ENCODE data around the gene HNRNPLL. TPM values are rescaled to one million over a fixed set of nuclear protein-coding genes. Genes with fewer than 3 reads are reported as not detected.

Gene HNRNPLL
- total and polyA plus RNA-seq, 2 of the 13 experiments (the other 11 are each of a cell fraction or from before 2014, with no cell fraction given), result 49.4 to 103 TPM

DNA sequence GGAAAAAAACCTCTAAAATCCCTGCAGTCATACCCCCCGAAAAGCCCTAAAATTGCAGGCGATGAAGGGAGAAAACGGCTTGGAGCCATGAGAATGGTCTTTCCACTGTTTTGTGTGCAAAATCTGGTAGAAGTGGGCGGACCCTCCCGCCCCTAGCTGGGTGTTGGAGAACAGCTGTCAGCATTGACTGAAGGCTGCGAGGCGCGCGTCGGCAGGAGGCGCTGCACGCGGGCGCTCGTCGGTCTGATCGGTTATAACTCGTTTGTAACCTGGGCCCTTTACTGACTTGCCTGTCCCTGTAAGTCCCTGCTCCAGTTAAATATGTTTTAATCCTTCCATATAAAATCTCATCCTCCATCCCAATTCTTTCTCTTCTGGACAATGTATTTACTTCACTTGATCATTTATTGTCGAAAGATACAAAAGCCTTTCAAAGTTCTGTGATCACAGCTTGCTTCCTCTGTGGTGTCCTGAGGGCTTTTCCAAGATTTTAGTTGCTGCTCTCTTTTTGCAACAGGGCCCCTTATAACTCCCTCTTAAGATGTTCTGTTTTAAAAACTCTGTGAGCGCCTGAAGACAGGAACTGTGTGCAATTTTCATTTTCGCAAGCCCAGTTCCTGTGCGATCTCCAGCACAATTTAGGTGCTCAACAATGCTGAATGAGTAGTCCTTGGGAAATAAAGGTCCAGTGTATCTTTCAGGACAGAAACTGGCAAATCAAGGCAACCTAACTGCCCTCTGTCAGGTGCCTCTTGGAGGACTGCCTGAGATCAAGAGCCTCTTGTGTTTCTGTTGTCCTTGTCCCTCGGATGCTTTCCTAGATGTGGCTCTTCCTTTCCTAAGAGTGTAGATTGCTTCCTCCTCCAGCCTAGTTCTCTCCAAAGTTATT is 918 bp upstream of the HNRNPLL start:
- CTCF ChIA-PET (ENCODE audit: low intra/inter-chr PET ratio, low total read pairs), result interaction anchor here (0.6 to 1.9 kb wide), 5 partner anchors 14 to 137 kb away, joined by 3 to 15 read pairs (median 9); partner anchors contain the start of gene GALM
- 32% methylated on average over 11 of the region's 23 CpGs for WGBS (ENCODE audit: low lambda C conversion rate)
- H3K27ac ChIP-seq (ENCODE audit: extremely low read length, insufficient read depth, low read length), result peak overlapping the region; percentile 84
- H2AFZ ChIP-seq (ENCODE audit: low read length), result peak overlapping the region; percentile 96
- in situ Hi-C loops (cut with HindIII; ENCODE audit: extremely low pct_ligation_motif_present, low pct_unique_long_range_greater_than_20kb) (loop anchor here (5.0 kb wide), 2 partner anchors 64 to 119 kb away; partner anchors contain the start of gene GALM), intact Hi-C loops (cut with micrococcal nuclease; ENCODE audit: unreplicated experiment) (loop anchor here (1.0 to 2.0 kb wide), 6 partner anchors 23 to 127 kb away; partner anchors contain the start of gene GALM)
- POLR2A ChIA-PET, result interaction anchor here (0.9 to 8.5 kb wide), 13 partner anchors 8 to 147 kb away, joined by 3 to 65 read pairs (median 6); partner anchors contain the start of genes GALM and SRSF7
- BruUV-seq (replicated peaks), result TSS peak; percentile 62
- DNase-seq (ENCODE audit: low spot score), result peak; percentile 81
- H3K4me3 ChIP-seq (replicated peaks in 1 of 3; ENCODE audit: insufficient read depth in 1 of 3, low read depth in 2 of 3, low read length in 3 of 3), result peak overlapping the region; percentile 95 to 98 (median 97)
- H3K9ac ChIP-seq (ENCODE audit: insufficient read depth, low read depth, low read length), result peak overlapping the region; percentile 97
- H3K27me3 ChIP-seq (ENCODE audit: control insufficient read depth in 1 of 2, insufficient read depth in 2 of 2, low read length in 2 of 2), result no peaks in the 10 kb centered on the region; a peak in 2 of 5 replicates
- peak overlapping the region; percentile 92 for H3K4me2 ChIP-seq (ENCODE audit: low read depth, low read length)
- peak; percentile 76 for FAIRE-seq
- no peaks in the 10 kb centered on the region for H3K36me3 ChIP-seq (replicated peaks in 1 of 2; ENCODE audit: control insufficient read depth in 1 of 2, insufficient read depth in 2 of 2, low read length in 2 of 2)
- peaks cover 9% of the 10 kb centered on the region for H4K20me1 ChIP-seq (ENCODE audit: insufficient read depth, low read length)
- H3K9me3 ChIP-seq (ENCODE audit: low read length), result no peaks in the 10 kb centered on the region
- peaks cover 45% of the 10 kb centered on the region for H3K4me1 ChIP-seq (ENCODE audit: insufficient read depth, low read length)
- ATAC-seq, result peak; percentile 79
- peaks cover 38% of the 10 kb centered on the region for H3K79me2 ChIP-seq (ENCODE audit: insufficient read depth, low read length)
- TF ChIP-seq AGO1 (IDR thresholded peaks at IDR 0.05; ENCODE audit: low read depth, low read length, poor library complexity, severe bottlenecking) (peak; percentile 10), PRMT3 (CRISPR knock-in tag; IDR thresholded peaks at IDR 0.05; ENCODE audit: borderline replicate concordance, low read depth) (peak; percentile 87; the same call in 1 of the 2 replicates), ZBTB38 (CRISPR knock-in tag; IDR thresholded peaks at IDR 0.05) (peak; percentile 85), ZNF136 (CRISPR knock-in tag; IDR thresholded peaks at IDR 0.05; ENCODE audit: low read depth) (peak; percentile 91; the same call in 1 of the 2 replicates), ARHGAP35 (CRISPR knock-in tag; IDR thresholded peaks at IDR 0.05; ENCODE audit: borderline replicate concordance) (0 out of 2 replicates have a peak, but pooled peaks have one; percentile 11), RCOR2 (CRISPR knock-in tag; IDR thresholded peaks at IDR 0.05) (peak; percentile 50; the same call in 1 of the 2 replicates), AHR (CRISPR knock-in tag; IDR thresholded peaks at IDR 0.05) (0 out of 2 replicates have a peak, but pooled peaks have one; percentile 46), JUN (CRISPR knock-in tag; IDR thresholded peaks at IDR 0.05) (0 out of 2 replicates have a peak, but pooled peaks have one; percentile 26), CBX5 (CRISPR knock-in tag; IDR thresholded peaks at IDR 0.05; ENCODE audit: borderline replicate concordance) (peak; percentile 25; the same call in 1 of the 2 replicates), CREM (IDR thresholded peaks at IDR 0.05) (peak; percentile 58; the same call in 1 of the 2 replicates), CREM (CRISPR knock-in tag; IDR thresholded peaks at IDR 0.05) (no peak), ZNF121 (CRISPR knock-in tag; IDR thresholded peaks at IDR 0.05) (peak; percentile 50), IKZF4 (CRISPR knock-in tag; IDR thresholded peaks at IDR 0.05; ENCODE audit: borderline replicate concordance, low read depth, not compliant biosample characterization) (no peak), RBM39 (IDR thresholded peaks at IDR 0.05; ENCODE audit: low read depth, low read length, poor library complexity, severe bottlenecking) (no peak), SMAD1 (CRISPR knock-in tag; IDR thresholded peaks at IDR 0.05; ENCODE audit: borderline replicate concordance, low read depth) (0 out of 2 replicates have a peak, but pooled peaks have one; percentile 14), ZNF768 (CRISPR knock-in tag; IDR thresholded peaks at IDR 0.05) (peak; percentile 57; the same call in 1 of the 2 replicates)
- TF ChIP-seq, protein P1, sequence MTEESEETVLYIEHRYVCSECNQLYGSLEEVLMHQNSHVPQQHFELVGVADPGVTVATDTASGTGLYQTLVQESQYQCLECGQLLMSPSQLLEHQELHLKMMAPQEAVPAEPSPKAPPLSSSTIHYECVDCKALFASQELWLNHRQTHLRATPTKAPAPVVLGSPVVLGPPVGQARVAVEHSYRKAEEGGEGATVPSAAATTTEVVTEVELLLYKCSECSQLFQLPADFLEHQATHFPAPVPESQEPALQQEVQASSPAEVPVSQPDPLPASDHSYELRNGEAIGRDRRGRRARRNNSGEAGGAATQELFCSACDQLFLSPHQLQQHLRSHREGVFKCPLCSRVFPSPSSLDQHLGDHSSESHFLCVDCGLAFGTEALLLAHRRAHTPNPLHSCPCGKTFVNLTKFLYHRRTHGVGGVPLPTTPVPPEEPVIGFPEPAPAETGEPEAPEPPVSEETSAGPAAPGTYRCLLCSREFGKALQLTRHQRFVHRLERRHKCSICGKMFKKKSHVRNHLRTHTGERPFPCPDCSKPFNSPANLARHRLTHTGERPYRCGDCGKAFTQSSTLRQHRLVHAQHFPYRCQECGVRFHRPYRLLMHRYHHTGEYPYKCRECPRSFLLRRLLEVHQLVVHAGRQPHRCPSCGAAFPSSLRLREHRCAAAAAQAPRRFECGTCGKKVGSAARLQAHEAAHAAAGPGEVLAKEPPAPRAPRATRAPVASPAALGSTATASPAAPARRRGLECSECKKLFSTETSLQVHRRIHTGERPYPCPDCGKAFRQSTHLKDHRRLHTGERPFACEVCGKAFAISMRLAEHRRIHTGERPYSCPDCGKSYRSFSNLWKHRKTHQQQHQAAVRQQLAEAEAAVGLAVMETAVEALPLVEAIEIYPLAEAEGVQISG (CRISPR knock-in tag; IDR thresholded peaks at IDR 0.05), result peak; percentile 46; the same call in 1 of the 2 replicates
- TF ChIP-seq, protein P2, sequence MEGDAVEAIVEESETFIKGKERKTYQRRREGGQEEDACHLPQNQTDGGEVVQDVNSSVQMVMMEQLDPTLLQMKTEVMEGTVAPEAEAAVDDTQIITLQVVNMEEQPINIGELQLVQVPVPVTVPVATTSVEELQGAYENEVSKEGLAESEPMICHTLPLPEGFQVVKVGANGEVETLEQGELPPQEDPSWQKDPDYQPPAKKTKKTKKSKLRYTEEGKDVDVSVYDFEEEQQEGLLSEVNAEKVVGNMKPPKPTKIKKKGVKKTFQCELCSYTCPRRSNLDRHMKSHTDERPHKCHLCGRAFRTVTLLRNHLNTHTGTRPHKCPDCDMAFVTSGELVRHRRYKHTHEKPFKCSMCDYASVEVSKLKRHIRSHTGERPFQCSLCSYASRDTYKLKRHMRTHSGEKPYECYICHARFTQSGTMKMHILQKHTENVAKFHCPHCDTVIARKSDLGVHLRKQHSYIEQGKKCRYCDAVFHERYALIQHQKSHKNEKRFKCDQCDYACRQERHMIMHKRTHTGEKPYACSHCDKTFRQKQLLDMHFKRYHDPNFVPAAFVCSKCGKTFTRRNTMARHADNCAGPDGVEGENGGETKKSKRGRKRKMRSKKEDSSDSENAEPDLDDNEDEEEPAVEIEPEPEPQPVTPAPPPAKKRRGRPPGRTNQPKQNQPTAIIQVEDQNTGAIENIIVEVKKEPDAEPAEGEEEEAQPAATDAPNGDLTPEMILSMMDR (CRISPR knock-in tag; IDR thresholded peaks at IDR 0.05), result peak; percentile 98
